ENCODE results near the gene ZBTB40.

The ZBTB40 gene

GRCh38 chr1:22529901-22530621 lies 78.4 kb downstream of the ZBTB40 start:
- Mint-ChIP-seq H3K4me1 (no peaks in the 10 kb centered on the region), H3K27me3 (no peaks in the 10 kb centered on the region), H3K4me3 (no peak overlapping the region), H3K9me3 (no peaks in the 10 kb centered on the region), H3K27ac (peak overlapping the region; percentile 37), H3K36me3 (peaks cover 33 to 54% of the 10 kb centered on the region in 2 donors)
- no peak for ATAC-seq (replicated peaks)
- no peak for DNase-seq

DNA sequence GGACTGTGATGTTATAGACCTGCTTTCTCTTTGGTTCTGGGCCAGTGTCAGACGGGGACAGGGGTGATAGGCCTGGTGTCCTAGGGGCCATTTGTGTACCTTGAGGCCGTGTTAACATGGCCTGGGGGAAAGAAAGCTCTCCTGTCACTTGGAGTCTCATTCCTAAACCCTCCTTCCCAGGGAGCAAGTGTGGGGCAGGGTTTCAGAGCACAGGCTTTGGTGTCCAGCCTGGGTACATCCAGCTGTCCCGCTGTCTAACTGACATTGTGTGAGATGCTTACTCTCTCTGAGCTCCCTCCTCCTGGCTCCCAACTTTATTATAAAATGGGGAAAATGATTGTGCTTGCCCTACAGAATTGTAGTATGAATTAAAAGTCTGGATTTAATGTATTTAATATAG lies 79.1 kb downstream of the ZBTB40 start:
- H3K27me3 Mint-ChIP-seq: no peaks in the 10 kb centered on the region
- DNase-seq: no peak
- H3K4me1 Mint-ChIP-seq: no peaks in the 10 kb centered on the region
- no peak for ATAC-seq (replicated peaks)
- H3K27ac Mint-ChIP-seq: no peak overlapping the region
- no peak overlapping the region for H3K4me3 Mint-ChIP-seq
- H3K36me3 Mint-ChIP-seq: peaks cover 30 to 51% of the 10 kb centered on the region in 2 donors
- no peaks in the 10 kb centered on the region for H3K9me3 Mint-ChIP-seq

GRCh38 chr1:22531251-22531650 lies 79.6 kb downstream of the ZBTB40 start:
- H3K4me1 Mint-ChIP-seq: no peaks in the 10 kb centered on the region
- no peak overlapping the region for H3K27ac Mint-ChIP-seq
- DNase-seq: no peak
- H3K4me3 Mint-ChIP-seq: no peak overlapping the region
- H3K36me3 Mint-ChIP-seq: peaks cover 29 to 56% of the 10 kb centered on the region in 2 donors
- H3K9me3 Mint-ChIP-seq: no peaks in the 10 kb centered on the region
- no peak for ATAC-seq (replicated peaks)
- H3K27me3 Mint-ChIP-seq: no peaks in the 10 kb centered on the region

- no peak for DNase-seq
- Mint-ChIP-seq H3K27ac (no peak overlapping the region), H3K4me3 (no peak overlapping the region), H3K4me1 (peaks cover 5 to 6% of the 10 kb centered on the region in 2 donors), H3K27me3 (no peaks in the 10 kb centered on the region), H3K9me3 (no peaks in the 10 kb centered on the region), H3K36me3 (peaks cover 27 to 49% of the 10 kb centered on the region in 2 donors)
- ATAC-seq (replicated peaks): no peak
Measured at GRCh38 chr1:22533244-22533895, 81.7 kb downstream of the ZBTB40 start.

DNA sequence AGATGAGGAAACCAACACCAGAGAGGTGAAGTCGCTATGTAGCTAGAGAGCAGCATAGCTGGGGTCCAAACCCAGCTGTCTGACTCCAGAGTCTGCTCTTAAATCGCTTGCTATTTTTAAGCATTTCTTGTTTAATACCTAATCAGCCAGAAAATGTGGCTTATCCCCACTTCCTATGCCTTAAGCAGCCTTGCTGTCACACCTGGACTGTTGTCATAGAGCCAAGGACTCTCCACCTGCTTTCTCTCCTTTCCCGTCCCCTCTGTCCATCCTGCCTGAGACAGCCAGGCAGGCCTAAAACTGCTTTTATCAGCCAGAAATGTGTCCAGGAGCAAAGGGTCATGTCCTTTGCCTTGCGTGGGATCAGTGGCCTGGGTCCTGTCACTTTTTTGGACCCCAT lies 83.3 kb downstream of the ZBTB40 start:
- Mint-ChIP-seq H3K27ac (no peak overlapping the region), H3K4me3 (no peak overlapping the region), H3K9me3 (no peaks in the 10 kb centered on the region), H3K4me1 (peaks cover 13 to 18% of the 10 kb centered on the region in 2 donors), H3K36me3 (peaks cover 20 to 39% of the 10 kb centered on the region in 2 donors), H3K27me3 (no peaks in the 10 kb centered on the region)
- no peak for DNase-seq
- no peak for ATAC-seq (replicated peaks)

DNA sequence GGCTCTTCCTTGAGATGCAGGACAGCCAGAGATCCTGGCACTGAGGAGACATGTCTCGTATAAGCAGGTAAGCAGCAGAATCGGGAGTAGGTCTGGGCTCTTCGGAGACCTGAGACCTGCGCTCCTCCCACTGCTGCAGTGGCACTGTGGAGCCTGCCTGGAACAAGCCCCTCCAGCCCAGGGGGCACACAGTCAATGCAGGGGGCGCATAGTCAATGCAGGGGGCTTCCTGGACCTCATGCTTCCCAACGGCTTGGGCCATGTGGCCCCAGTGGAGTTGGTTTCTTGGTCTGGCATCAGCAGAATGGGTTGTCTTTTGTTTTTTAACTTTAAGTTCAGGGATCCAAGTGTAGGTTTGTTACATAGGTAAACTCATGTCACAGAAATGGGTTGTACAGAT lies 83.7 kb downstream of the ZBTB40 start:
- Mint-ChIP-seq H3K9me3 (no peaks in the 10 kb centered on the region), H3K4me3 (no peak overlapping the region), H3K27ac (no peak overlapping the region), H3K36me3 (peaks cover 19 to 36% of the 10 kb centered on the region in 2 donors), H3K4me1 (peaks cover 13 to 21% of the 10 kb centered on the region in 2 donors), H3K27me3 (no peaks in the 10 kb centered on the region)
- ATAC-seq (replicated peaks): no peak
- no peak for DNase-seq

- no peaks in the 10 kb centered on the region for H3K9me3 Mint-ChIP-seq
- no peaks in the 10 kb centered on the region for H3K27me3 Mint-ChIP-seq
- ATAC-seq (replicated peaks) (no peak), DNase-seq (no peak)
- H3K4me3 Mint-ChIP-seq: no peak overlapping the region
- peaks cover 17 to 28% of the 10 kb centered on the region in 2 donors for H3K4me1 Mint-ChIP-seq
- peaks cover 19 to 31% of the 10 kb centered on the region in 2 donors for H3K36me3 Mint-ChIP-seq
- H3K27ac Mint-ChIP-seq: no peak overlapping the region
Measured at GRCh38 chr1:22536506-22536905, 84.9 kb downstream of the ZBTB40 start.

DNA sequence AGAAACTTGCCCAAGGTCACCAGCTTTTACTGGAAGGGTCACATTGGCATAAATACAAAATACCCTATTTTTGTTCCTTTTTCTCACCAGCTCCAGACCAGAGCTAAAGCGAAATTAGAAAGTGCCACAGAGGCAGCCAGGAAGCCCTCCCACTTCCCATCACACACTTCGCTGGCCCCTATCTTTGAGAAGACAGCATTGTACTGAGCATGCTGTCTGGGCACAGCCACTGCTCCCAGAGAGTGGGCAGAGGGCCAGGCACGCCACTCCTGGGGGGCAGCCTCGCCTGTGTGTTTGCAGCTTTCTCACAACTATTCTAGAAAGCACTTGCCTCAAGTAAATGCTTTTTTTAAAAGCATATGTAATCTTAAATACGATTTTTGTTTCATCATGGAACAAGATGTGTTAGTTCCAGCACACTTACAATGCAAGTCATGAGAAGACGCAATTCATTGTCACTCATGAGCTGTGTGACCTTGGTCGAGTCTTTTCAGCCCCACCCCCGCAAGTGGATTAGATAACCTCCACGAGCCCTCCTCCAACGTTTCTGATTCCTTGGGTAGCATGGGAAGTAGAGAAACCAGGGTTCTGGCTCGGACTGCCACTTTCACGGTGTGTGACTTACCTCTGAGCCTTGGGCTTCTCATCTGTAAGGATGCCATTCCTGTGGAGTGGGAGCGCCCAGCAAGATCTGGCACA lies 85.9 kb downstream of the ZBTB40 start:
- H3K9me3 Mint-ChIP-seq: no peaks in the 10 kb centered on the region
- ATAC-seq (replicated peaks) (no peak), DNase-seq (no peak)
- peaks cover 19 to 29% of the 10 kb centered on the region in 2 donors for H3K36me3 Mint-ChIP-seq
- no peak overlapping the region for H3K4me3 Mint-ChIP-seq
- no peaks in the 10 kb centered on the region for H3K27me3 Mint-ChIP-seq
- H3K4me1 Mint-ChIP-seq: peaks cover 17 to 28% of the 10 kb centered on the region in 2 donors
- H3K27ac Mint-ChIP-seq: no peak overlapping the region

DNA sequence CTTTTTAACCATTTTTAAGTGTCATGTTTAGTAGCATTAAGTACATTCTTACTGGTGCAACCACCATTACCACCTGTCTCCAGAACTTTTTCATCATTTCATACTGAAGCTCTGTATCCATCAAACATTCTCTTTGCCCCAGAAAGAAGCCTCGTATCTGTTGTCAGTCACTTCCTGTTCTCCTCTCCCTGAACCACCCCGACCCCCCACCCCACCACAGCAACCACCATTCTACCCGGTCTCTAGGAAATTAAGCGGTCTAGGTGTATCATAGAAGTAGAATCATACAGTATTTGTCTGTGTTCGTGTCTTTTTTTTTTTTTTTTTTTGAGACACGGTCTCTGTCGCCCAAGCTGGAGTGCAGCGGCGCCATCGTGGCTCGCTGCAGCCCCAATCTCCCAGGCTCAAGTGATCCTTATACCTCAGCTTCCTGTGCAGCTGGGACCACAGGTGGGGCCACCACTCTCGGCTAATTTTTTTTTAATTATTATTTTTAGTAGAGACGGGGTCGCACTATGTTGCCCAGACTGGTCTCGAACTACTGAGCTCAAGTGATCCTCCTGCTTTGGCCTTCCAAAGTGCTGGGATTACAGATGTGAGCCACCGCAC lies 88.0 kb downstream of the ZBTB40 start:
- DNase-seq (no peak), ATAC-seq (replicated peaks) (no peak)
- Mint-ChIP-seq H3K27ac (no peak overlapping the region), H3K4me1 (peaks cover 17 to 28% of the 10 kb centered on the region in 2 donors), H3K9me3 (no peaks in the 10 kb centered on the region), H3K27me3 (no peaks in the 10 kb centered on the region), H3K4me3 (no peak overlapping the region), H3K36me3 (peaks cover 16 to 23% of the 10 kb centered on the region in 2 donors)

DNA sequence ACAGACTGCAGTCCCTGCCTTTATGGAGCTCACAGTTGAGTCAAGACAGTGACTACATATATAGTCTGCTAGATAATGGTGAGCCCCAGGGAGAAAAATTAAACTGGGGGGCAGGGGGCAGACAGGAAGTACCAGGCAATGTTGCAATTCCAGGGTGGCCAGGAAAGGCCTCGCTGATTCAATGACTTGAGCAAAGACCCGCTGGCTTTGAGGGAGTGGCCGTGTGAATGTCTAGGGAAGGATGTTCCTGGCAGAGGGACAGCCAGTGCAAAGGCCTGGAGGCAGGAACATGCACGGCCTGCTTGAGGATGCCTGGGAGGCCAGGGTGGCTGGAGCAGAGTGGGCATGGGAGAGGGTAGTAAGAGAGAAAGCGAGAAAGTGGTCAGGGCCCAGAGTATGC lies 88.7 kb downstream of the ZBTB40 start:
- Mint-ChIP-seq H3K4me3 (no peak overlapping the region), H3K36me3 (peaks cover 16 to 19% of the 10 kb centered on the region in 2 donors), H3K9me3 (no peaks in the 10 kb centered on the region), H3K27ac (peak overlapping the region; percentile 20), H3K27me3 (no peaks in the 10 kb centered on the region), H3K4me1 (peaks cover 17 to 28% of the 10 kb centered on the region in 2 donors)
- DNase-seq (no peak), ATAC-seq (replicated peaks) (no peak)

GRCh38 chr1:22542886-22543285 lies 91.2 kb downstream of the ZBTB40 start:
- no peak overlapping the region for H3K4me3 Mint-ChIP-seq
- no peak overlapping the region for H3K27ac Mint-ChIP-seq
- peaks cover 16 to 27% of the 10 kb centered on the region in 2 donors for H3K4me1 Mint-ChIP-seq
- no peak for ATAC-seq (replicated peaks)
- H3K36me3 Mint-ChIP-seq: peaks cover 4% of the 10 kb centered on the region in 2 donors
- no peaks in the 10 kb centered on the region for H3K9me3 Mint-ChIP-seq
- DNase-seq: no peak
- H3K27me3 Mint-ChIP-seq: peaks cover 14 to 16% of the 10 kb centered on the region in 2 donors

DNA sequence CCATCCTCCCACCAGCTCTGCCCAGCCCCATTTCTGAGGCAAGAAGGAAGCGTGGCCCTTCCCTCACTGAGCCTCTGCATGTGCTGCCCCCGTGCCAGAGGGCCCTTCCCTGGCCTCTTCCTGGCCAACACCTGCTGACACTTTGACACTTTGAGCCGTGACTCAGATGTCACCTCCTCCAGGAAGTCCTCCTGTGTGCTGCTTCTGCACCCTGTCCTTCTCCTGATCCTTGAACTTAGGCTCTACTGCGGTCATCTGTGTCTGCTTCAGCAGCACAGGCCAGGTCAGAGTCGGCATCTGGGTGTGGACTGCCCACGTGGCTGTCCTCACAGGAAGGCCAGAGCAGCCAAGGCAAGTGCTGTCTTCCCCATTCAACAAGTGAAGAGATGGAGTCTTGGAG lies 92.0 kb downstream of the ZBTB40 start:
- Mint-ChIP-seq H3K27ac (no peak overlapping the region), H3K4me3 (no peak overlapping the region), H3K27me3 (peaks cover 22 to 24% of the 10 kb centered on the region in 2 donors), H3K36me3 (no peaks in the 10 kb centered on the region), H3K4me1 (peaks cover 11 to 22% of the 10 kb centered on the region in 2 donors), H3K9me3 (no peaks in the 10 kb centered on the region)
- DNase-seq (no peak), ATAC-seq (replicated peaks) (no peak)

DNA sequence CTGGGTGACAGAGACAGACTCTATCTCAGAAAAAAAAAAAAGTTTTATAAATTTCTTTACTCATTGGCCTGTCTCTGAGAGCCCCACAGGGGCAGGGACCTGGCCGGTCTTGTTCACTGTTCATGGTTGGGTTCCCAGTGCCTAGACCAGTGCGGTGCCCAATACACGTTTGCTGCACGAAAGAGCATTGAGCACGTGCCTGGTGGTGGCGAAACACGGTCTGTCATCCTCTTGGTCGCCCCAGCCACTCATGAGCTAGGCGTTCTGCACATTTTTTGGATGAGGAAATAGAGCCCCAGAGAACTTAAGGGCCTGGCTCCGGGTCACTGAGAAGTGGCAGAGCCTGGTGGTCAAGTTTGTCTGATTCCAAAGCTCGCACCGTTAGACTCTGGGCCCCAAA lies 93.0 kb downstream of the ZBTB40 start:
- Mint-ChIP-seq H3K36me3 (no peaks in the 10 kb centered on the region), H3K4me1 (peaks cover 3 to 13% of the 10 kb centered on the region in 2 donors), H3K4me3 (no peak overlapping the region), H3K27ac (no peak overlapping the region), H3K9me3 (no peaks in the 10 kb centered on the region), H3K27me3 (peaks cover 28 to 29% of the 10 kb centered on the region in 2 donors)
- ATAC-seq (replicated peaks) (no peak), DNase-seq (no peak)

DNA sequence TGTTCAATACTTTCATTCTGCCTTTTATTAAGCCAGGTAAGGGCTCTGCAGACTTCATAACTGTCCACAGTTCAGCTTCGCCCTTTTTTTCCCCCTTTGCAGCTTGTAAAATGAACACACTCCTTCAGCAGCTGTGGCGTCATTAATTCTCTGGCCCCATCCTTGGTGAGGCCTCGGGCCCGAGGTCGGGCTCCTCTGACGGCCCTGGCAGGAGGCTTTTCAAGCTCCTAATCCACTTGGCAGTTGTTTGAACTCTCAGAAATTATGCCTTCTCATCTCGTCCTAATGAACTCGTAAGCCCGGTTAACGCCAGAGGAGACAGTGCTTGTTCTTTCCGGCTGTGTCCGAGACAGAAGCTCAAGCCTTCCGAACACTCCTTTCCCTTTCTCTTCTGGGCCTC lies 93.5 kb downstream of the ZBTB40 start:
- H3K9me3 Mint-ChIP-seq: no peaks in the 10 kb centered on the region
- ATAC-seq (replicated peaks) (no peak), DNase-seq (no peak)
- no peak overlapping the region for H3K27ac Mint-ChIP-seq
- H3K27me3 Mint-ChIP-seq: peaks cover 31% of the 10 kb centered on the region in 2 donors
- peaks cover 3 to 9% of the 10 kb centered on the region in 2 donors for H3K4me1 Mint-ChIP-seq
- no peaks in the 10 kb centered on the region for H3K36me3 Mint-ChIP-seq
- H3K4me3 Mint-ChIP-seq: no peak overlapping the region

Data from stimulated activated naive B cell treated with anti-CD40 and anti-IgM and Interleukin-4, amounts not matched to agents 10 μg/mL and 1 μg/mL and 100 μg/mL, for 72 hours (primary cell).